ENCODE measurements around the gene KIF27. TPM values are rescaled to one million over a fixed set of nuclear protein-coding genes. Genes with fewer than 3 reads are reported as not detected.
"Not testable (repeated sequence)": the region's sequence is repeated elsewhere in the genome, so short reads cannot be mapped to it uniquely, and the experiment has no call there.

Gene KIF27
- total RNA-seq, 1 donor from 2014 or later, result 2.7 TPM

- TF ChIP-seq CTCF (IDR thresholded peaks at IDR 0.05), result no peak
- H3K4me1 Mint-ChIP-seq (ENCODE audit: low read depth), result peaks cover 12% of the 10 kb centered on the region
- H3K4me3 Mint-ChIP-seq (ENCODE audit: unreplicated experiment), result no peak overlapping the region
- no peaks in the 10 kb centered on the region for H3K36me3 Mint-ChIP-seq (ENCODE audit: low read depth)
- no peaks in the 10 kb centered on the region for H3K27me3 Mint-ChIP-seq (ENCODE audit: low read depth)
- no peak overlapping the region for H3K27ac Mint-ChIP-seq (ENCODE audit: unreplicated experiment)
- DNase-seq (ENCODE audit: low spot score), result no peak
- H3K9me3 Mint-ChIP-seq (ENCODE audit: low read depth), result no peaks in the 10 kb centered on the region
Measured at GRCh38 chr9:83919111-83919510, 2.1 kb downstream of the KIF27 start.

- not testable (repeated sequence) for H3K27me3 Mint-ChIP-seq (ENCODE audit: low read depth); H3K9me3 Mint-ChIP-seq (ENCODE audit: low read depth); DNase-seq (ENCODE audit: low spot score); H3K4me1 Mint-ChIP-seq (ENCODE audit: low read depth); H3K27ac Mint-ChIP-seq (ENCODE audit: unreplicated experiment); H3K4me3 Mint-ChIP-seq (ENCODE audit: unreplicated experiment); H3K36me3 Mint-ChIP-seq (ENCODE audit: low read depth)
- TF ChIP-seq CTCF (IDR thresholded peaks at IDR 0.05), result peak; percentile 81
Measured at GRCh38 chr9:83912194-83912593, 9.0 kb downstream of the KIF27 start.

GRCh38 chr9:83906144-83906543, 15.1 kb downstream of the KIF27 start:
- Mint-ChIP-seq H3K27ac (ENCODE audit: unreplicated experiment) (no peak overlapping the region), H3K36me3 (ENCODE audit: low read depth) (no peaks in the 10 kb centered on the region), H3K27me3 (ENCODE audit: low read depth) (no peaks in the 10 kb centered on the region), H3K4me1 (ENCODE audit: low read depth) (peaks cover 5% of the 10 kb centered on the region), H3K4me3 (ENCODE audit: unreplicated experiment) (no peak overlapping the region), H3K9me3 (ENCODE audit: low read depth) (no peaks in the 10 kb centered on the region)
- peak; percentile 19 for TF ChIP-seq CTCF (IDR thresholded peaks at IDR 0.05)
- DNase-seq (ENCODE audit: low spot score), result no peak

- not testable (repeated sequence) for H3K36me3 Mint-ChIP-seq (ENCODE audit: low read depth); DNase-seq (ENCODE audit: low spot score); H3K27ac Mint-ChIP-seq (ENCODE audit: unreplicated experiment); H3K27me3 Mint-ChIP-seq (ENCODE audit: low read depth); H3K4me3 Mint-ChIP-seq (ENCODE audit: unreplicated experiment); H3K9me3 Mint-ChIP-seq (ENCODE audit: low read depth)
- peaks cover 13% of the 10 kb centered on the region for H3K4me1 Mint-ChIP-seq (ENCODE audit: low read depth)
Measured at GRCh38 chr9:83900615-83901014, 20.6 kb downstream of the KIF27 start.

- not testable (repeated sequence) for H3K36me3 Mint-ChIP-seq (ENCODE audit: low read depth); H3K27ac Mint-ChIP-seq (ENCODE audit: unreplicated experiment); DNase-seq (ENCODE audit: low spot score); H3K27me3 Mint-ChIP-seq (ENCODE audit: low read depth); H3K4me3 Mint-ChIP-seq (ENCODE audit: unreplicated experiment); H3K9me3 Mint-ChIP-seq (ENCODE audit: low read depth)
- H3K4me1 Mint-ChIP-seq (ENCODE audit: low read depth), result peaks cover 13% of the 10 kb centered on the region
Measured at GRCh38 chr9:83894301-83894700, 26.9 kb downstream of the KIF27 start.

GRCh38 chr9:83886498-83886897, 34.7 kb downstream of the KIF27 start:
- not testable (repeated sequence) for H3K27ac Mint-ChIP-seq (ENCODE audit: unreplicated experiment)

GRCh38 chr9:83885559-83886240, 35.5 kb downstream of the KIF27 start:
- H3K36me3 Mint-ChIP-seq (ENCODE audit: low read depth); H3K27me3 Mint-ChIP-seq (ENCODE audit: low read depth); H3K4me3 Mint-ChIP-seq (ENCODE audit: unreplicated experiment); H3K9me3 Mint-ChIP-seq (ENCODE audit: low read depth); H3K4me1 Mint-ChIP-seq (ENCODE audit: low read depth); DNase-seq (ENCODE audit: low spot score): not testable (repeated sequence)
- peak overlapping the region; percentile 86 for H3K27ac Mint-ChIP-seq (ENCODE audit: unreplicated experiment)

More at GRCh38 chr9:83886498-83886897, 34.7 kb downstream of the KIF27 start:
- DNase-seq (ENCODE audit: low spot score); H3K9me3 Mint-ChIP-seq (ENCODE audit: low read depth); H3K27me3 Mint-ChIP-seq (ENCODE audit: low read depth); H3K4me1 Mint-ChIP-seq (ENCODE audit: low read depth); H3K36me3 Mint-ChIP-seq (ENCODE audit: low read depth); H3K4me3 Mint-ChIP-seq (ENCODE audit: unreplicated experiment): not testable (repeated sequence)

- not testable (repeated sequence) for H3K4me1 Mint-ChIP-seq (ENCODE audit: low read depth); H3K36me3 Mint-ChIP-seq (ENCODE audit: low read depth); H3K27me3 Mint-ChIP-seq (ENCODE audit: low read depth); H3K4me3 Mint-ChIP-seq (ENCODE audit: unreplicated experiment); H3K9me3 Mint-ChIP-seq (ENCODE audit: low read depth); H3K27ac Mint-ChIP-seq (ENCODE audit: unreplicated experiment); DNase-seq (ENCODE audit: low spot score)
Measured at GRCh38 chr9:83881687-83882408, 39.4 kb downstream of the KIF27 start.

GRCh38 chr9:83875559-83875958, 45.7 kb downstream of the KIF27 start:
- H3K27me3 Mint-ChIP-seq (ENCODE audit: low read depth); H3K9me3 Mint-ChIP-seq (ENCODE audit: low read depth); DNase-seq (ENCODE audit: low spot score); H3K4me1 Mint-ChIP-seq (ENCODE audit: low read depth); H3K27ac Mint-ChIP-seq (ENCODE audit: unreplicated experiment); H3K4me3 Mint-ChIP-seq (ENCODE audit: unreplicated experiment); H3K36me3 Mint-ChIP-seq (ENCODE audit: low read depth): not testable (repeated sequence)

- not testable (repeated sequence) for DNase-seq (ENCODE audit: low spot score); H3K27ac Mint-ChIP-seq (ENCODE audit: unreplicated experiment); H3K9me3 Mint-ChIP-seq (ENCODE audit: low read depth); H3K27me3 Mint-ChIP-seq (ENCODE audit: low read depth); H3K4me3 Mint-ChIP-seq (ENCODE audit: unreplicated experiment); H3K36me3 Mint-ChIP-seq (ENCODE audit: low read depth); H3K4me1 Mint-ChIP-seq (ENCODE audit: low read depth)
Measured at GRCh38 chr9:83849895-83850294, 71.3 kb downstream of the KIF27 start.
